ENCODE results near the gene IMMP2L. TPM values are rescaled to one million over a fixed set of nuclear protein-coding genes. Genes with fewer than 3 reads are reported as not detected.

The IMMP2L gene
- total RNA-seq, 4 donors from 2014 or later: 12.0 to 22.2 (median 17.5) TPM

DNA sequence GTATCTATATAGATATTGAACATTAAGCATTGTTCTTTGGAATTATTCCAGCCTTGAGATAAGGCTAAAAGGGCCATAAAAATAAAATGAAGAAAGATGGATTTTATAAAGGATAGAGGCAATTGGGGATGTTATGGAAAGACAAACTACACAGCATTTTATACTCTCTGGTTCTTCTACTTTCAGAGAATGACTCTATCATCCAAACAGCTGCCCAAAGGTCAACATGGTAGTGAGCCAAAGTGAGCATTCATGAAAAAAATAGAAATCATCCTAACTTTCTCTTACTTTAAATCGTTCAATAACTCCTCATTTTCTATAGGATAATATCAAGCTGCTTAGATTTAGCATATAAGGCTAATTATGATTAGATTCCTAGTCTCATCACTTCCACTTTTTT, 25.2 kb downstream of the IMMP2L start:
- Histone ChIP-seq H3K27me3 (no peaks in the 10 kb centered on the region), H3K27ac (replicated peaks in 1 of 4) (no peak overlapping the region), H3K9me3 (no peaks in the 10 kb centered on the region), H3K4me3 (no peak overlapping the region), H3K36me3 (no peaks in the 10 kb centered on the region), H3K4me1 (peaks cover 6 to 12% (median 11%) of the 10 kb centered on the region in 4 donors)
- intact Hi-C loops (cut with DNase I): no loop called here
- no peak for TF ChIP-seq EP300 (IDR thresholded peaks at IDR 0.05)
- no peak for TF ChIP-seq POLR2AphosphoS5 (IDR thresholded peaks at IDR 0.05)
- TF ChIP-seq POLR2A (IDR thresholded peaks at IDR 0.05; ENCODE audit: low read depth): no peak
- WGBS: 80% methylated on average over 1 of the region's 1 CpG
- no peak for DNase-seq (ENCODE audit: extremely low spot score)

DNA sequence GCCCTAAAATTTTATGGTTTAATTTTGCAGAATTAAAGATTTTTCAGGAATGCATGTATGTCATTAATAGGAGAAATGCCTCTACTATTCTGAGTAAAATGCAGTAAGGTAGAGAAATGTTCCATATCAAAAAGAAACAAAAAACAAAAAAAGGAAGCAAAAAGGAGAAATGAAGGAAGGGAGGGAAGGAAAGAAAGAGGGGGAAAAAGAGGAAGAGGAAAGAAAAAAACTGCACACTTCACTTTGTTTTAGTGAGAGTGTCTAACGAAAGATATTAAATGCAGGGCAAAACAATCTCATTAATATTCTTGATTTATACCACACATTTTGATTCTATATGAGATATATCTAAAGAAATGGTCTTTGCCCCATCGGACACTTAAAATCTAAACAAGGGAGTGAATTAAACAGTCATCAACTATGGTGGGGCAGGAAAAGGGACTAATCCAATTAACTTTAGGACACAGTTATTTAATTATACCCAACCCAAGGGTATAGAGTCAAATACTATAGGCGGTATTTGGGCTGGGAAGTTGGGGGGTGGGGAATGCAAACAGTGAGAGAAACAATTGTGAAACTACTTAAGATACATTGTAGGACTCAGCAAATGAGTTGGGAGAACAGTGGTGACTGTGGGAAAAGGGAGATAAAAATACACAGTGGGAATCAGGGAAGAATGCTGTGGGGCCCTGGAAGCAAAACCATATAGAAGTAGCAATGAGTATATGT, 27.0 kb downstream of the IMMP2L start:
- Histone ChIP-seq H3K9me3 (no peaks in the 10 kb centered on the region), H3K27ac (replicated peaks in 1 of 4) (no peak overlapping the region), H3K4me1 (peaks cover 6 to 12% (median 11%) of the 10 kb centered on the region in 4 donors), H3K36me3 (no peaks in the 10 kb centered on the region), H3K4me3 (no peak overlapping the region), H3K27me3 (no peaks in the 10 kb centered on the region)
- 90% methylated on average over 3 of the region's 3 CpGs for WGBS
- TF ChIP-seq POLR2A (IDR thresholded peaks at IDR 0.05; ENCODE audit: low read depth) (no peak), EP300 (IDR thresholded peaks at IDR 0.05) (no peak), POLR2AphosphoS5 (IDR thresholded peaks at IDR 0.05) (no peak)
- TF ChIP-seq, protein P1, sequence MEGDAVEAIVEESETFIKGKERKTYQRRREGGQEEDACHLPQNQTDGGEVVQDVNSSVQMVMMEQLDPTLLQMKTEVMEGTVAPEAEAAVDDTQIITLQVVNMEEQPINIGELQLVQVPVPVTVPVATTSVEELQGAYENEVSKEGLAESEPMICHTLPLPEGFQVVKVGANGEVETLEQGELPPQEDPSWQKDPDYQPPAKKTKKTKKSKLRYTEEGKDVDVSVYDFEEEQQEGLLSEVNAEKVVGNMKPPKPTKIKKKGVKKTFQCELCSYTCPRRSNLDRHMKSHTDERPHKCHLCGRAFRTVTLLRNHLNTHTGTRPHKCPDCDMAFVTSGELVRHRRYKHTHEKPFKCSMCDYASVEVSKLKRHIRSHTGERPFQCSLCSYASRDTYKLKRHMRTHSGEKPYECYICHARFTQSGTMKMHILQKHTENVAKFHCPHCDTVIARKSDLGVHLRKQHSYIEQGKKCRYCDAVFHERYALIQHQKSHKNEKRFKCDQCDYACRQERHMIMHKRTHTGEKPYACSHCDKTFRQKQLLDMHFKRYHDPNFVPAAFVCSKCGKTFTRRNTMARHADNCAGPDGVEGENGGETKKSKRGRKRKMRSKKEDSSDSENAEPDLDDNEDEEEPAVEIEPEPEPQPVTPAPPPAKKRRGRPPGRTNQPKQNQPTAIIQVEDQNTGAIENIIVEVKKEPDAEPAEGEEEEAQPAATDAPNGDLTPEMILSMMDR (IDR thresholded peaks at IDR 0.05): no peak
- intact Hi-C loops (cut with DNase I): no loop called here
- DNase-seq (ENCODE audit: extremely low spot score): no peak

GRCh38 chr7:111532625-111533024, 29.7 kb downstream of the IMMP2L start:
- Histone ChIP-seq H3K4me1 (peaks cover 6 to 24% (median 19%) of the 10 kb centered on the region in 4 donors), H3K27me3 (no peaks in the 10 kb centered on the region), H3K27ac (replicated peaks in 1 of 4) (no peak overlapping the region), H3K36me3 (no peaks in the 10 kb centered on the region), H3K9me3 (no peaks in the 10 kb centered on the region), H3K4me3 (no peak overlapping the region)
- no peak for DNase-seq (ENCODE audit: extremely low spot score)
- intact Hi-C loops (cut with DNase I): no loop called here
- TF ChIP-seq POLR2AphosphoS5 (IDR thresholded peaks at IDR 0.05): no peak
- TF ChIP-seq, protein P1 (IDR thresholded peaks at IDR 0.05): no peak

DNA sequence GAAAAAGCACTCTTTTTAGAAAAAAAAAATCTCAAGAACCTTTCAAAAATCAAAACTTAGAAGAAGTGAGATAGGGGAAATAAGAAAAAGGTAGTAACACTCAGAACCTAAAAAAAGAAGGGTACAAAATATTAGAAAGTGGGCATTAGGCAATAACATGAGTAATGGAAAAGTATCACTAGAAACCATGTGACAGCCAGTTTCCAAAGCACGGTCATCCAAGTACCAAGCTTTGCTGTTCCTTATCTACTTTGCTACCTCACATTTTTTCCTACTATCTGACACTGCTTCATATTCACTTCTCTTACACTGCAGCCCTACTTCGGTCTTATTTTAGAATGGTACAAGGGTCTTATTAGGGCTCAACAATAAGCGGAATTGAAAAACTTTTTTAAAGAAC, 30.3 kb downstream of the IMMP2L start:
- intact Hi-C loops (cut with DNase I): loop anchor here (2.0 kb wide), 1 partner anchor 43 kb away; no protein-coding TSS in a partner anchor
- H3K9me3 ChIP-seq: no peaks in the 10 kb centered on the region
- H3K27ac ChIP-seq (replicated peaks in 1 of 4): no peak overlapping the region
- DNase-seq (ENCODE audit: extremely low spot score): no peak
- no peaks in the 10 kb centered on the region for H3K36me3 ChIP-seq
- H3K27me3 ChIP-seq: no peaks in the 10 kb centered on the region
- WGBS: 88% methylated on average over 3 of the region's 3 CpGs
- H3K4me3 ChIP-seq: no peak overlapping the region
- peaks cover 6 to 24% (median 19%) of the 10 kb centered on the region in 4 donors for H3K4me1 ChIP-seq
- TF ChIP-seq POLR2A (IDR thresholded peaks at IDR 0.05; ENCODE audit: low read depth) (no peak), POLR2AphosphoS5 (IDR thresholded peaks at IDR 0.05) (no peak), EP300 (IDR thresholded peaks at IDR 0.05) (no peak)
- TF ChIP-seq, protein P1 (IDR thresholded peaks at IDR 0.05): no peak

DNA sequence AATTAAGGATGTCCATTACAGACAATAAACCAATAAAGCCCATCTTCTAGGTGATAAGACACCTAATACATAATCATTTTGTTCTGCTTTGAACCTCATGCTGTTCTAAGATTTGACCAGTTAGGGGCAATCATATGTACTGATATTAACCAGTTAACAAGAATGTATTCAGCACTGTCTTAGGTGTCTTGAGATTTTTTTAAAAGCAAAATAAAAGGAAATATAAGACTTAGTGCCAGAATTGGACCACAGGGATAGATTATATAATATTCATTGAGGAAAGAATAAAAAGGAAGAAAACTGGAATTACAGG, 32.0 kb downstream of the IMMP2L start:
- intact Hi-C loops (cut with DNase I): loop anchor here (2.0 kb wide), 1 partner anchor 42 kb away; no protein-coding TSS in a partner anchor
- Histone ChIP-seq H3K27ac (replicated peaks in 1 of 4) (no peak overlapping the region), H3K36me3 (no peaks in the 10 kb centered on the region), H3K4me1 (peaks cover 6 to 24% (median 19%) of the 10 kb centered on the region in 4 donors), H3K9me3 (no peaks in the 10 kb centered on the region), H3K4me3 (no peak overlapping the region), H3K27me3 (no peaks in the 10 kb centered on the region)
- no peak for DNase-seq (ENCODE audit: extremely low spot score)
- TF ChIP-seq, protein P1 (IDR thresholded peaks at IDR 0.05): no peak
- no peak for TF ChIP-seq POLR2AphosphoS5 (IDR thresholded peaks at IDR 0.05)
- no peak for TF ChIP-seq POLR2A (IDR thresholded peaks at IDR 0.05; ENCODE audit: low read depth)
- TF ChIP-seq EP300 (IDR thresholded peaks at IDR 0.05): no peak

Data from esophagus muscularis mucosa (tissue), 4 donors.